ENCODE data around the gene ARHGAP15.

GRCh38 chr2:143428700-143429099 is 299.5 kb downstream of the ARHGAP15 start:
- TF ChIP-seq TAF1 (IDR thresholded peaks at IDR 0.05; ENCODE audit: low read depth) (no peak), NFIC (IDR thresholded peaks at IDR 0.05) (no peak), TCF12 (IDR thresholded peaks at IDR 0.05; ENCODE audit: low read depth) (no peak), EP300 (IDR thresholded peaks at IDR 0.05; ENCODE audit: borderline replicate concordance) (no peak), MAX (IDR thresholded peaks at IDR 0.05) (no peak), TEAD4 (IDR thresholded peaks at IDR 0.05) (no peak), ZBTB7A (IDR thresholded peaks at IDR 0.05; ENCODE audit: low read depth) (no peak), CREB1 (IDR thresholded peaks at IDR 0.05; ENCODE audit: low read depth) (no peak)

Data from Ishikawa (cell line).